Heart left ventricle (tissue), 13 donors: ENCODE measurements around the gene CDH3.

Experiments
- CTCF ChIP-seq, 12 donors: fragments of 200-600 bp; sonication (generic) in 4 of 12; IDR thresholded peaks; one replicate each; pipeline versions ENCODE4 v1.5.0 to v1.8.0; 2018 to 2022; ENCODE audit warnings: antibody characterized with exemption in 12 of 12, mild to moderate bottlenecking in 5 of 12
- POLR2A ChIP-seq, 2 donors: fragments of 450-650 bp; IDR thresholded peaks; one replicate each; pipeline ENCODE4 v1.6.1; 2017; ENCODE audit warnings: antibody characterized with exemption in 2 of 2, mild to moderate bottlenecking in 2 of 2, moderate library complexity in 2 of 2
- donor health status: ischemic (EF 13 %, LVEDD 7.1; RV severe dilation, severe dysfunction).
- donor health status: DM: no; HTN: yes; CAD: no.
- donor health status: DM: no; HTN: no; CAD: no.
- donor health status: ischemic (EF 25% LVEDD 6.9; RV normal size, moderate dysfunction).
- donor health status: ischemic (EF 25% LVEDD 5.7; RV mildly dilated, moderate dysfunction).
- donor health status: ischemic (EF 35%, LVEDD 5.7; RV mildly dilated, moderate dysfunction).
- donor health status: nonischemic (EF 11% LVEDD 7.7; RV severe dilation, severe dysfunction).
- donor health status: DM: yes; HTN: yes; CAD: no.
- donor health status: PGD.
- donor health status: ischemic (EF 29% LVEDD 5.4; RV normal size, mild dysfunction).
- donor health status: nonischemic (EF 23%, LVEDD 6.1; RV moderate dilation, normal function).

- no peak for TF ChIP-seq CTCF (IDR thresholded peaks at IDR 0.05)
- no peak for TF ChIP-seq POLR2A (IDR thresholded peaks at IDR 0.05)
Measured at GRCh38 chr16:68681038-68681437, 35.9 kb downstream of the CDH3 start.
